ENCODE results near the gene RAB11FIP4. TPM values are rescaled to one million over a fixed set of nuclear protein-coding genes. Genes with fewer than 3 reads are reported as not detected.

Gene RAB11FIP4
- total and polyA plus RNA-seq, 10 of the 15 experiments (the other 5 are each of a cell fraction or from before 2014, with no cell fraction given) = 1.4 to 27.0 (median 17.6) TPM

- ChIA-PET POLR2A (no interaction called here), CTCF (interaction anchor here (1.3 to 2.1 kb wide), 4 partner anchors 10 to 135 kb away, joined by 3 to 13 read pairs (median 4); no protein-coding TSS in a partner anchor), SMC1A (ENCODE audit: uncharacterized antibody, unreplicated experiment) (interaction anchor here (1.2 kb wide), 1 partner anchor 495 kb away, joined by 3 read pairs; no protein-coding TSS in a partner anchor), RAD21 (ENCODE audit: unreplicated experiment) (interaction anchor here (1.3 to 1.5 kb wide), 2 partner anchors 14 to 16 kb away, joined by 4 to 6 read pairs; no protein-coding TSS in a partner anchor)
- H3K27me3 ChIP-seq (replicated peaks in 1 of 2; ENCODE audit: control insufficient read depth in 2 of 2, insufficient read depth in 2 of 2, low read length in 1 of 2) = peaks cover 12% of the 10 kb centered on the region in 2 experiments
- no peaks in the 10 kb centered on the region for H3K9me3 ChIP-seq (replicated peaks; ENCODE audit: control insufficient read depth, insufficient read depth, low read length)
- no peak for DNase-seq (ENCODE audit: low read depth, low spot score)
- H4K20me1 ChIP-seq (ENCODE audit: control insufficient read depth, insufficient read depth) = no peaks in the 10 kb centered on the region; the same call in 1 of the 2 replicates
- no peaks in the 10 kb centered on the region for H3K36me3 ChIP-seq (ENCODE audit: control insufficient read depth in 2 of 2, insufficient read depth in 2 of 2, low read length in 1 of 2)
- no peaks in the 10 kb centered on the region for H3K4me1 ChIP-seq (ENCODE audit: control insufficient read depth, insufficient read depth, low read length)
- no peak overlapping the region for H2AFZ ChIP-seq (ENCODE audit: control insufficient read depth, low read depth, low read length)
- in situ Hi-C loops (cut with MboI) (loop anchor here (5.0 kb wide), 1 partner anchor 139 kb away; no protein-coding TSS in a partner anchor), intact Hi-C loops (cut with micrococcal nuclease; ENCODE audit: unreplicated experiment) (loop anchor here (2.0 to 5.0 kb wide), 2 partner anchors 48 to 454 kb away; no protein-coding TSS in a partner anchor)
- H3K9ac ChIP-seq (ENCODE audit: control insufficient read depth, insufficient read depth, low read length) = no peak overlapping the region
- no TSS peak for BruUV-seq (replicated peaks)
- H3K27ac ChIP-seq (ENCODE audit: control insufficient read depth, insufficient read depth) = no peak overlapping the region
- no peak overlapping the region for H3K4me2 ChIP-seq (ENCODE audit: control insufficient read depth, insufficient read depth)
- FAIRE-seq = no peak
- TF ChIP-seq CEBPZ (IDR thresholded peaks at IDR 0.05; ENCODE audit: low read depth, low read length) (no peak), NR2F1 (conservative IDR thresholded peaks at IDR 0.05) (no peak), ZNF592 (IDR thresholded peaks at IDR 0.05) (no peak), MXI1 (IDR thresholded peaks at IDR 0.05; ENCODE audit: low read depth, low read length) (no peak), RELA (IDR thresholded peaks at IDR 0.05; ENCODE audit: borderline replicate concordance, partially characterized antibody) (no peak), CREM (IDR thresholded peaks at IDR 0.05; ENCODE audit: low read depth) (no peak), EED (IDR thresholded peaks at IDR 0.05; ENCODE audit: low read depth) (no peak), BRCA1 (IDR thresholded peaks at IDR 0.05; ENCODE audit: low read depth, low read length) (no peak), BCL11A (IDR thresholded peaks at IDR 0.05; ENCODE audit: low read depth, low read length) (no peak), ELK1 (IDR thresholded peaks at IDR 0.05; ENCODE audit: low read depth, low read length) (no peak), PAX5 (IDR thresholded peaks at IDR 0.05; ENCODE audit: borderline replicate concordance, low read depth, low read length) (no peak), TBL1XR1 (IDR thresholded peaks at IDR 0.05; ENCODE audit: low read depth, low read length) (no peak), SMARCA5 (IDR thresholded peaks at IDR 0.05) (no peak)
- TF ChIP-seq, protein P1, sequence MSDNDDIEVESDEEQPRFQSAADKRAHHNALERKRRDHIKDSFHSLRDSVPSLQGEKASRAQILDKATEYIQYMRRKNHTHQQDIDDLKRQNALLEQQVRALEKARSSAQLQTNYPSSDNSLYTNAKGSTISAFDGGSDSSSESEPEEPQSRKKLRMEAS (IDR thresholded peaks at IDR 0.05; ENCODE audit: low read depth, low read length) = no peak
- TF ChIP-seq, protein P2, sequence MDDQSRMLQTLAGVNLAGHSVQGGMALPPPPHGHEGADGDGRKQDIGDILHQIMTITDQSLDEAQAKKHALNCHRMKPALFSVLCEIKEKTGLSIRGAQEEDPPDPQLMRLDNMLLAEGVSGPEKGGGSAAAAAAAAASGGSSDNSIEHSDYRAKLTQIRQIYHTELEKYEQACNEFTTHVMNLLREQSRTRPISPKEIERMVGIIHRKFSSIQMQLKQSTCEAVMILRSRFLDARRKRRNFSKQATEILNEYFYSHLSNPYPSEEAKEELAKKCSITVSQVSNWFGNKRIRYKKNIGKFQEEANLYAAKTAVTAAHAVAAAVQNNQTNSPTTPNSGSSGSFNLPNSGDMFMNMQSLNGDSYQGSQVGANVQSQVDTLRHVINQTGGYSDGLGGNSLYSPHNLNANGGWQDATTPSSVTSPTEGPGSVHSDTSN (IDR thresholded peaks at IDR 0.05; ENCODE audit: insufficient replicate concordance, low read depth, low read length) = no peak
- H3K4me3 ChIP-seq = no peak overlapping the region
- WGBS (ENCODE audit: insufficient coverage, insufficient replicate concordance, low lambda C conversion rate, missing lambda C conversion rate) = 50% methylated on average over 2 of the region's 2 CpGs
- no peak for ATAC-seq
- no peaks in the 10 kb centered on the region for H3K79me2 ChIP-seq (ENCODE audit: control insufficient read depth, insufficient read depth, low read length)
These were observed 3.1 kb upstream of the RAB11FIP4 start for GRCh38 chr17:31388351-31388750.
